Upper lobe of left lung (tissue), 6 donors: ENCODE data around the gene TELO2. TPM values are rescaled to one million over a fixed set of nuclear protein-coding genes. Genes with fewer than 3 reads are reported as not detected.
A peak's percentile ranks its signal among the peaks of the same experiment; 100 is the strongest.

Source experiments
- ATAC-seq, 2 donors: fragments of 200-7000 bp; cut with Tn5 transposase; one replicate each; pipeline ENCODE4 v1.9.1; 2022; ENCODE audit warnings: mild to moderate bottlenecking in 2 of 2, moderate library complexity in 2 of 2; ENCODE audit not compliant: low FRiP score in 2 of 2
- DNase-seq, 2 donors: peaks; one replicate each; pipeline ENCODE4 v3.0.0-alpha.2; 2019 to 2020
- H3K27ac ChIP-seq, 4 donors: fragments of 200-600 bp; sonication (generic); one replicate each; pipeline ENCODE4 v1.5.1; 2016 to 2019
- H3K27me3 ChIP-seq, 4 donors: fragments of 200-600 bp; sonication (generic); one replicate each; pipeline ENCODE4 v1.5.1; 2017 to 2019
- H3K36me3 ChIP-seq, 4 donors: fragments of 200-600 bp; sonication (generic); one replicate each; pipeline ENCODE4 v1.5.1; 2016 to 2019
- H3K4me1 ChIP-seq, 4 donors: fragments of 200-600 bp; sonication (generic); one replicate each; pipeline ENCODE4 v1.5.1; 2018 to 2019
- H3K4me3 ChIP-seq, 4 donors: fragments of 200-600 bp; sonication (generic); one replicate each; pipeline ENCODE4 v1.5.1; 2017 to 2019; ENCODE audit warnings: mild to moderate bottlenecking in 2 of 4, moderate library complexity in 1 of 4
- H3K9me3 ChIP-seq, 4 donors: fragments of 200-600 bp; sonication (generic); one replicate each; pipeline ENCODE4 v1.5.1; 2018 to 2019
- EP300 ChIP-seq, 4 donors: sonication (generic); formaldehyde crosslinking; IDR thresholded peaks; one replicate each; pipeline ENCODE4 v1.5.1; 2017; ENCODE audit warnings: antibody characterized with exemption in 4 of 4, control low read depth in 2 of 4
- POLR2A ChIP-seq, 4 donors: fragments of 450-650 bp; IDR thresholded peaks; one replicate each; pipeline ENCODE4 v1.5.1; 2016 to 2017; ENCODE audit warnings: antibody characterized with exemption in 4 of 4, mild to moderate bottlenecking in 2 of 4
- POLR2AphosphoS5 ChIP-seq, 2 donors: sonication (generic); formaldehyde crosslinking; IDR thresholded peaks; one replicate each; pipeline ENCODE4 v1.5.1; 2017; ENCODE audit warnings: antibody characterized with exemption in 2 of 2
- whole genome bisulfite sequencing, 2 donors: methylation state at CpG; one replicate each; pipeline ENCODE4 v1.1.5; 2017 to 2018; 5-methylcytosine and 5-hydroxymethylcytosine counted together
- total RNA-seq, 6 donors: library from RNA; depleted of rRNA in 4 of 6; stranded (reverse); fragments of >200 nt in 4 of 6; gene quantifications; one replicate each; pipeline versions ENCODE4 v1.1.0 to v1.2.1, GENCODE V29; 2016 to 2021
- TF ChIP-seq, protein P1 (sequence below), 6 experiments: fragments of 450-650 bp in 4 of 6; fragments of 200-600 bp in 2 of 6; sonication (generic) in 2 of 6; IDR thresholded peaks; one replicate each; pipeline ENCODE4 v1.5.1; 2016 to 2019; ENCODE audit warnings: antibody characterized with exemption in 6 of 6
- donor health status: DM: no; HTN: no; CAD: no; lungs with moderate emphysema.
- donor health status: DM: no; HTN: yes; CAD: no; lungs with severe emphysema.

The TELO2 gene
- total RNA-seq, 6 donors from 2014 or later, result 13.8 to 130 (median 41.5) TPM

DNA sequence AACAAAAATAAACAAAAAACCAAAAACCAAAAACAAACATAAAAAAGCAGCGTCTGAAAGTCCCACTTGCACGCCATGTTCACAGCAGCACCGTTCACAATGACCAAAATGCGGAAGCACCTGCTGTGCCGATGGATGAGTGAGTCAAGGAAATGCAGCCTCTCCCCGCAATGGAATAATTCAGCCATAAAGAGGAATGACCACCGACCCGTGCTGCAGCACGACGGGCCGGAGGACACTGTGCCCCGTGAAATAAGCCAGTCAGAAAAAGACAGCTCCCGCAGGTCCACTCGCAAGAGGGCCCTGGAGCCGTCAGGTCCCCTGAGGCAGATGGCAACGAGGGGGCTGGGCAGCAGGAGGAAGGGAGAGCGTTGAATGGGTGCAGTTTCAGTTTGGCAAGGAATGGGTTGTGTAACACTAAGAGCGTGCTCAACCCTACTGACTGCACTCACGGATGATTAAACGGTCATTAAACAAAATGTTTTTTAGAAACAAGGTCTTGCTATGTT lies 23.4 kb upstream of the TELO2 start:
- WGBS, 2 donors, result 61 to 76% methylated on average over 20 of the region's 20 CpGs

DNA sequence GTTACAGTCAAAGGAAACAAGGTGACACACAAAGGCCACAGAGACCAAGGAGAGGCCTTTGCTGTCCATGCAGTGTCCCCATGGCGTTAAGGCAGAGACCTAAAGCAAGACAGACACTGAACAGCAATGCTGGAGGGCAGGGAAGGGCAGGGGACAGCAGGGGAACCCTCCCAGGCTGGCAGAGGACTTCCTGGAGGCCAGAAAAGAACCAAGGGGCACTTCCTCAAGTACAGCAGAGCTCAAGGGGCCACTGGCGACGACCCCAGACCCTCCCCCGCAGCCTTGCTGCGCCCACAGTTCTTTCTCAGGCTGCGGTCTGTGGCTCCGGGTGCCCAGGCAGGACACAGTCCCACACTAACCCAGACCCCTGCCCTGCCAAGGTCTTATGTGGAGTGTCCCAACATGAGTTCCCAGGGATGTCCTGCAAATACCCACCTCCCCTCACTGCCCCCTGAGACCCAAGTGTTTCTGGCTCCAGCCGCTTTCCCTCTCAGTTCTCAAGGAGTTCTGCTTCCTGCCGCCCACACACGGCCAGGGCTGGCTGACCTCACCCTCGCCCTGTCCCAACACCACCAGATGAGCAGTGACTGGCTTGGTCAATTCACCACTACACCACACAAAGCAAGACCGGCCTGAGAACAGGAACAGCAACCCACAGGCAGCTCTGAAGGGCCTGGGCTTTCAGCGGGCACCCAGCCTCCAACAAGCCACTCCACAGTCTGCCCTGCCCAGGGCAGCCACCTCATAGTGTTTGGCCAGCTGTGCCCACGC lies 22.5 kb upstream of the TELO2 start:
- DNase-seq (peak; percentile 77 to 85), ATAC-seq (peak; percentile 52 to 73)
- Histone ChIP-seq H3K4me1 (peaks cover 13 to 62% (median 32%) of the 10 kb centered on the region in 4 donors), H3K9me3 (no peaks in the 10 kb centered on the region), H3K27me3 (no peaks in the 10 kb centered on the region), H3K27ac (peak overlapping the region; percentile 65 to 80 (median 74)), H3K4me3 (no peak overlapping the region), H3K36me3 (peaks cover 0 to 4% (median 0%) of the 10 kb centered on the region in 4 donors)
- WGBS, 2 donors, result 24 to 58% methylated on average over 4 to 14 of the region's 14 CpGs
- TF ChIP-seq, protein P1, sequence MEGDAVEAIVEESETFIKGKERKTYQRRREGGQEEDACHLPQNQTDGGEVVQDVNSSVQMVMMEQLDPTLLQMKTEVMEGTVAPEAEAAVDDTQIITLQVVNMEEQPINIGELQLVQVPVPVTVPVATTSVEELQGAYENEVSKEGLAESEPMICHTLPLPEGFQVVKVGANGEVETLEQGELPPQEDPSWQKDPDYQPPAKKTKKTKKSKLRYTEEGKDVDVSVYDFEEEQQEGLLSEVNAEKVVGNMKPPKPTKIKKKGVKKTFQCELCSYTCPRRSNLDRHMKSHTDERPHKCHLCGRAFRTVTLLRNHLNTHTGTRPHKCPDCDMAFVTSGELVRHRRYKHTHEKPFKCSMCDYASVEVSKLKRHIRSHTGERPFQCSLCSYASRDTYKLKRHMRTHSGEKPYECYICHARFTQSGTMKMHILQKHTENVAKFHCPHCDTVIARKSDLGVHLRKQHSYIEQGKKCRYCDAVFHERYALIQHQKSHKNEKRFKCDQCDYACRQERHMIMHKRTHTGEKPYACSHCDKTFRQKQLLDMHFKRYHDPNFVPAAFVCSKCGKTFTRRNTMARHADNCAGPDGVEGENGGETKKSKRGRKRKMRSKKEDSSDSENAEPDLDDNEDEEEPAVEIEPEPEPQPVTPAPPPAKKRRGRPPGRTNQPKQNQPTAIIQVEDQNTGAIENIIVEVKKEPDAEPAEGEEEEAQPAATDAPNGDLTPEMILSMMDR (IDR thresholded peaks at IDR 0.05), result peak in 1 of 6 experiments; percentile 8
- TF ChIP-seq POLR2A (IDR thresholded peaks at IDR 0.05) (peak in 1 of 4 donors; percentile 64), EP300 (IDR thresholded peaks at IDR 0.05) (no peak), POLR2AphosphoS5 (IDR thresholded peaks at IDR 0.05) (peak in 1 of 2 donors; percentile 29)

More for the DNA sequence above, 23.4 kb upstream of the TELO2 start:
- ATAC-seq (peak; percentile 48 to 53), DNase-seq (peak; percentile 44 to 61)
- H3K27ac ChIP-seq, result peak overlapping the region; percentile 65 to 80 (median 74)
- no peak for TF ChIP-seq EP300 (IDR thresholded peaks at IDR 0.05)
- TF ChIP-seq POLR2AphosphoS5 (IDR thresholded peaks at IDR 0.05), result no peak
- TF ChIP-seq, protein P1 (IDR thresholded peaks at IDR 0.05), result no peak
- TF ChIP-seq POLR2A (IDR thresholded peaks at IDR 0.05), result no peak
- H3K4me3 ChIP-seq, result peak overlapping the region in 3 of 4 donors; percentile 4 to 21 (median 16)
- peaks cover 0 to 9% (median 0%) of the 10 kb centered on the region in 4 donors for H3K36me3 ChIP-seq
- H3K9me3 ChIP-seq, result no peaks in the 10 kb centered on the region
- H3K27me3 ChIP-seq, result no peaks in the 10 kb centered on the region
- H3K4me1 ChIP-seq, result peaks cover 10 to 56% (median 29%) of the 10 kb centered on the region in 4 donors

DNA sequence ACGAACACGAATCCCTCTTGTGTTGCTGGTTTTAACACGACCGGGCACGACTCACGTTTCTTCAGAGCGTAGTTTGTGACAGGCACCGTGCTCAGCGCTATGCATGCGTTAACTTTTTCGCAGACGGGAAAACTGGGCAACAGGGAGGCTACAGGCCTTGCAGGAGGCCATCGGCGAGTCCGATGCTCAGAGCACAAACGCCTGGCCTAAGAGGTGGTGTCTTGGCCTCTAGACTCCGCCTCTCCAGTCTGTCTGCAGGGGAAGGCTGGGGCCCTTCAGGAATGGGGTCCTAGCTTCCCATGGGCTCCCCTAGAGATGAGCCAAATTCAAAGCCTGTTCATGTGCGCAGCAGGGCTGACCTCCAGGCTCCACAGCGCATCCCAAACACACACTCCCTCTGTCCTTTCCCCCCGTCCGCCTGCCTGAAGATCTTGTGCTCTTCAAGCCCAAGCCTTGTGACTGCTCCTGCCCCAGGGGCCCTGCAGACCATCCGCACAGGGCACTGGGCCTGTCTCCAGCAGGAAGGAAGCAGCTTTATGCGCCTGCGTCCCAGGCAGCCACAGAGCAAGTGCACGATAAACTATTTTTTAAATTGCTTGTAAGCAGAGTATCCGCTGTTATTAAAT lies 21.5 kb upstream of the TELO2 start:
- no peaks in the 10 kb centered on the region for H3K9me3 ChIP-seq
- 71 to 86% methylated on average over 25 to 26 of the region's 26 CpGs for WGBS, 2 donors
- no peaks in the 10 kb centered on the region for H3K36me3 ChIP-seq
- TF ChIP-seq POLR2A (IDR thresholded peaks at IDR 0.05) (no peak), POLR2AphosphoS5 (IDR thresholded peaks at IDR 0.05) (no peak), EP300 (IDR thresholded peaks at IDR 0.05) (no peak)
- TF ChIP-seq, protein P1 (IDR thresholded peaks at IDR 0.05), result no peak
- ATAC-seq, result no peak
- H3K27ac ChIP-seq, result peak overlapping the region; percentile 39 to 80 (median 70)
- no peaks in the 10 kb centered on the region for H3K27me3 ChIP-seq
- DNase-seq, result no peak
- no peak overlapping the region for H3K4me3 ChIP-seq
- peaks cover 16 to 66% (median 35%) of the 10 kb centered on the region in 4 donors for H3K4me1 ChIP-seq

DNA sequence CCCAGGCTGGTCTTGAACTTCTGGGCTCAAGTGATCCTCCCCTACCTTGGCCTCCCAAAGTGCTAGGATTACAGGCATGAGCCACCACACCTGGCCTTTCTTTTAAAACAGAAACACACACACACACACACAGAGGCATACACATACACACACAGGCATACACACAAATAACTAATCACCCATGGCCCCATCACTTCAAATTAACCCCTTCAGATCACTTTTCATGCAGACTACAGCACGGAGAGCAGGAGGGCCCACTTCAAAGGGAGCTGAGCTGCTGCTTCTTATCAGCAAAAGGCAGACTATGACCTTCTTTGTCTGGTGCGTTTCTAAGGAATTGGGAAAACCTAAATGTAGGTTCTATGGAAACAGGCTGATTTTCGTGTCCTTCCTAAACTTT lies 20.2 kb upstream of the TELO2 start:
- Histone ChIP-seq H3K4me1 (peaks cover 16 to 66% (median 31%) of the 10 kb centered on the region in 4 donors), H3K27ac (no peak overlapping the region), H3K27me3 (no peaks in the 10 kb centered on the region), H3K4me3 (no peak overlapping the region), H3K9me3 (no peaks in the 10 kb centered on the region), H3K36me3 (no peaks in the 10 kb centered on the region)
- 60 to 63% methylated on average over 3 of the region's 3 CpGs for WGBS, 2 donors
- DNase-seq (no peak), ATAC-seq (no peak)
- TF ChIP-seq POLR2AphosphoS5 (IDR thresholded peaks at IDR 0.05), result no peak
- TF ChIP-seq, protein P1 (IDR thresholded peaks at IDR 0.05), result no peak
